Skeletal muscle satellite cell (primary cell): Measurements from ENCODE around the gene RABGEF1. TPM values are rescaled to one million over a fixed set of nuclear protein-coding genes. Genes with fewer than 3 reads are reported as not detected.
"Not testable (repeated sequence)": the region's sequence is repeated elsewhere in the genome, so short reads cannot be mapped to it uniquely, and the experiment has no call there.

Experiments
- H3K27me3 ChIP-seq: 2 replicates; pipeline ENCODE4 v1.7.0; 2013; ENCODE audit warnings: low read length; ENCODE audit not compliant: control insufficient read depth, insufficient read depth
- H3K36me3 ChIP-seq: 2 replicates; pipeline ENCODE4 v1.7.0; 2013; ENCODE audit warnings: mild to moderate bottlenecking, control low read depth, low read length; ENCODE audit not compliant: insufficient read depth
- H3K4me1 ChIP-seq: 2 replicates; pipeline ENCODE4 v1.7.0; 2013; ENCODE audit warnings: low read length; ENCODE audit not compliant: control insufficient read depth, insufficient read depth
- H3K4me2 ChIP-seq: 2 replicates; pipeline ENCODE4 v1.7.0; 2013; ENCODE audit warnings: mild to moderate bottlenecking, low read length
- H3K4me3 ChIP-seq: 2 replicates; pipeline ENCODE4 v1.7.0; 2013; ENCODE audit warnings: low read length
- H3K9ac ChIP-seq: 2 replicates; pipeline ENCODE4 v1.7.0; 2013; ENCODE audit warnings: mild to moderate bottlenecking, low read depth, low read length, moderate library complexity
- H3K9me3 ChIP-seq: replicated peaks from 2 replicates; pipeline ENCODE4 v1.7.0; 2013; ENCODE audit warnings: mild to moderate bottlenecking, control low read depth, low read length
- total RNA-seq: library from RNA; depleted of rRNA; stranded (reverse); fragments of >200 nt; gene quantifications from 2 replicates; pipeline ENCODE4 v1.2.3, GENCODE V29; 2012; rRNA removed

Gene RABGEF1
- total RNA-seq = 44.1 and 48.7 TPM in 2 replicates

DNA sequence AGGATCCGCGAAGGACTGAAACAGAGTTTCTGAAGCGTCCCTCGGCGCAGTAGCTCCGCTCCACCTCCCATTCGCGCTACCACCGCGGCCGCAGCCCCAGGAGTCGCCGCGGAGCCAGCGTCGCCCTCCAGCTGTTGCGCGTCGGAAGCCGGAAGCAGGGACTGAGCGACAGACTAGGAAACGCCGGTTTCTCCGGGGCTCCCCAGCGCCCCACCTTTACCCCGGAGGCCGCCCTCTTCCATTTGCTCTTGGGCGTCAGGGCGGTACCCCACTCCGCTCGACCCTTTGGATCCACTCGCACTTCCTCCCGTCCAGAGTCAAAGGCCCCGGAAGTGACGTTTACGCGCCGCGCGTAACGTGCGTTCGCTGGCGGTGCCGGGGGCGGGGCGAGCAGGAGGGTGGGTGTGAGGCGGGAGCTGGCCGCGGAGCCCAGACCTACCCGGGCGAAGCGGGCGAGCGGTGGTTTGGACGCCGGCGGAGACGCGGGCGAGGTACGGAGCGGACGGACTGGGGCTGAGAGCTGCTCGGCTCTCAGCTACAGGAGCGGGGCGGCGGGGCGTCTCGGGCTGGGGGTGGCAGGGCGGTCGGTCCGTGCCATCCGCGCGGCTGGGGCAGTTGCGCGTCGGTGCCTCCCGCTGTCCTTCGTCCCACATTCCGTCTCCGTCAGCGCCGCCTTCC lies at the start of gene RABGEF1:
Gene RABGEF1 (plus strand): TSS at position 432 of the 678 bp plus-strand sequence. CDS start 31,167 bp downstream, outside the sequence.
- Histone ChIP-seq H3K27me3 (no peaks in the 10 kb centered on the region), H3K36me3 (peaks cover 8% of the 10 kb centered on the region), H3K9me3 (peaks cover 6% of the 10 kb centered on the region), H3K4me3 (peak within 1 kb of the TSS; percentile 90), H3K4me2 (peak within 1 kb of the TSS; percentile 96), H3K9ac (peak within 1 kb of the TSS; percentile 99), H3K4me1 (peaks cover 10% of the 10 kb centered on the region)

DNA sequence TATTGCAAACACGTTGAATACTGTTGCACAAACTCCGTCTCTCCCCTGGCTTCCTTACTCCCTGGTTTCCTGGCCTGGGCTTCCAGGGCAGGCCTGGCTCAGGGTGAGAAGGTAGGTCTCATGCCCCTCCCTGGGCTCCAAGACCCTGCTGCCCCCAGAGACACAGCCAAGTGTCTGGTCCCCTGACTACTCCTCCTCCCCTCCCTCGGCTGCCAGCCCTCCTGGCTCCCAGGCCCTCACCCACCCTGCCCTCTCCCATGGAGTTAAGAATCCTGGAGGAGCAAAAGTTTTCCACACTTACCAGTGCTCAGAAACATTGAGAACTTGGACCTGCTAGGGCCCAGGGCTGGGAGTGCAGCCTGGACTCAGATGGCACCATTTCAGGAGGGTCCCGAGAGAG lies 47.2 kb upstream of the RABGEF1 start:
- no peaks in the 10 kb centered on the region for H3K27me3 ChIP-seq
- H3K4me2 ChIP-seq = no peak overlapping the region
- peaks cover 12% of the 10 kb centered on the region for H3K36me3 ChIP-seq
- H3K9ac ChIP-seq = no peak overlapping the region
- peaks cover 1% of the 10 kb centered on the region for H3K9me3 ChIP-seq
- H3K4me1 ChIP-seq = peaks cover 12% of the 10 kb centered on the region
- H3K4me3 ChIP-seq = no peak overlapping the region

- Histone ChIP-seq H3K9me3 (no peaks in the 10 kb centered on the region), H3K4me1 (peaks cover 12% of the 10 kb centered on the region), H3K36me3 (peaks cover 10% of the 10 kb centered on the region), H3K4me3 (no peak overlapping the region), H3K4me2 (no peak overlapping the region), H3K9ac (no peak overlapping the region), H3K27me3 (no peaks in the 10 kb centered on the region)
Measured at GRCh38 chr7:66694286-66694685, 46.2 kb upstream of the RABGEF1 start.

GRCh38 chr7:66695417-66695816 lies 45.1 kb upstream of the RABGEF1 start:
- not testable (repeated sequence) for H3K4me2 ChIP-seq, H3K4me3 ChIP-seq, H3K9me3 ChIP-seq, H3K27me3 ChIP-seq, H3K9ac ChIP-seq, H3K36me3 ChIP-seq
- H3K4me1 ChIP-seq = peaks cover 12% of the 10 kb centered on the region

DNA sequence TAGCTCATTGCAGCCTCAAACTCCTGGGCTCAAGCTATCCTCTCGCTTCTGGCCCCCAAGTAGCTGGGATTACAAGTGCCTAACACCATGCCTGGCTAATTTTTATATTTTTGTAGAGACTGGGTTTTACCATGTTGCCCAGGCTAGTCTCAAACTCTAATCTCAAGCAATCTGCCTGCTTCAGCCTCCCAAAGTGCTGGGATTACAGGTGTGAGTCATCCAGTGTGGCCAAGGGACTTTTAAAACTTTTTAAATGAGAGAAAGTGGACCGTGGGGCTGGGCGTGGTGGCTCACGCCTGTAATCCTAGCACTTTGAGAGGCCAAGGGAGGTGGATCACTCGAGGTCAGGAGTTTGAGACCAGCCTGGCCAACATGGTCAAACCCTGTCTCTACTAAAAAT lies 44.4 kb upstream of the RABGEF1 start:
- not testable (repeated sequence) for H3K4me3 ChIP-seq, H3K27me3 ChIP-seq, H3K9me3 ChIP-seq, H3K4me2 ChIP-seq, H3K9ac ChIP-seq
- Histone ChIP-seq H3K36me3 (peaks cover 13% of the 10 kb centered on the region), H3K4me1 (peaks cover 12% of the 10 kb centered on the region)

- Histone ChIP-seq H3K27me3 (no peaks in the 10 kb centered on the region), H3K36me3 (peaks cover 13% of the 10 kb centered on the region), H3K9ac (no peak overlapping the region), H3K4me2 (peak overlapping the region; percentile 44), H3K4me3 (no peak overlapping the region), H3K4me1 (peaks cover 12% of the 10 kb centered on the region), H3K9me3 (no peaks in the 10 kb centered on the region)
Measured at GRCh38 chr7:66696774-66697191, 43.8 kb upstream of the RABGEF1 start.

DNA sequence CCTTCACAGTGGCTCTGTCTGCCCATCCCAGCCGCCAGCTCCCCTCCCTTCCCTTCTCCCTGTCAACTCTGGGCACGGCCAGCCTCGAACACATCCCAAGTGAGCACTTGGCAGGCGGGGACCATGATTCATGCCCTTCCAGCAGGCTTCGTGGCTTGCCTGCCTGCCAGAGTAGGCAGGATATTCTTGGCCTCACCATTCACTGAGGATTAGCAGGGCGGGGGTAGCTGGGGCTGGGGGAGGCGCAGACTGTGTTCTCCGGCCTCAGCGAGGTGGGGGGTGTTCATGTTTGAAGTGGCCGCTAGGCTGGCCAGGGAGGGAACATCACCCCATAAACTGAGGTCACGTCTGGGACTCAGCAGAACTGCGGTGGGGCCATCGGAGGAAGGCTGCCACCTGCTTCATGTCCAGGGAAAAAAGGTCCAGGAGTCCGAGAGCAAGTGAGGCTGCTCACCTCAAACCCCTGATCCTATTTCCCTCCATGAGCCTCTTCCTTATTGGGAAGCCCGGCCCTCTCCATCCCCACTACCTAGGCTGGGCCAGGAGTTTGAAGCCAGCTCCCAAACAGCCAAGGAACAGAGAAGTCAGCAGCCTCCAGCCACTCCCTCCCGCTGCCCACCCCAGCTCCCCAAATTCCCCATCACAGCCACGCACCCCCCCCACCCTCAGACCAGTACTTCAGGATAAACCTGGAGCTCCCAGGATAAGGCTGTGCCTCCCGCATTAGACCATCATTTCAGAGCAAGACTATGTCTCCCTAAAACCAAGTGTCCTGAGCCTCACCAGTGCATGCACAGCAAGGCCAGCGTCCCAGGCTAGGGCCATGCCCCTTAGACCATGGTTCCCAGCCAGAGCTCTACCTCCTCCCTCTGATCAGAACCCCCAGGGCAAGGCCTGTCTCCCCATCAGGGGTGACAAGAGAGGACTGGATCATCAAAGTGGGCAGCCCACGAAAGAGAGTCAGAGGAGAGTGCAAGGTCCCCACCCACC lies 42.8 kb upstream of the RABGEF1 start:
- H3K9me3 ChIP-seq = no peaks in the 10 kb centered on the region
- H3K36me3 ChIP-seq = peaks cover 13% of the 10 kb centered on the region
- no peak overlapping the region for H3K4me3 ChIP-seq
- no peak overlapping the region for H3K9ac ChIP-seq
- no peaks in the 10 kb centered on the region for H3K27me3 ChIP-seq
- H3K4me1 ChIP-seq = peaks cover 12% of the 10 kb centered on the region
- H3K4me2 ChIP-seq = peak overlapping the region; percentile 44

DNA sequence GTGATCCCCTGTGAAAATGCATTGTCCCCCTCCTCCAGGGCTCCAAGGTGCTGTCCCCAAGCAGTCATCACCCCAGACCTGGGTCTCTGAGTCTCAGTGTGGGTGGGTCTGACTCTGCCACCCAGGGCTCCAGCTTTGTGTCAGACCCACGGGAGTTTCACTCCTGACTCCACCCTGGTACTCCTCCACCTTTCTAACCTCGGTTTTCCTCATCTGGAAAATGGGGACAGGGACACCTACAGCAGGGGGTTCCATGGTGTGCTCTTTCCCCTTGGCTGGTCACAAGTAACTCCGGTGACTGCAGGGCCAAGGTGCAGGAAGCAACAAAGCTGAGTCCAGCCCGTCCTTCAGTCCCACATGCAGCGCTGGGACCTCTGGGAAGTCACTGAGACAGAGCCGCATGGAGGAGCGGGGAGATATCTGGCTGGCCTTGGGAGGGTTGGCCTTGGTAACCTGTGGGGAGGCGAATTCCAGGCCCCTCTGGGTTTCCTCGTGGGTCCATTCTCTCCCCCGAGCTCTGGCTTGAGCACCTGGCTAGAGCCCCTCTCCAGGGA lies 41.8 kb upstream of the RABGEF1 start:
- H3K9ac ChIP-seq = no peak overlapping the region
- H3K4me2 ChIP-seq = no peak overlapping the region
- H3K4me1 ChIP-seq = peaks cover 12% of the 10 kb centered on the region
- H3K9me3 ChIP-seq = no peaks in the 10 kb centered on the region
- peaks cover 13% of the 10 kb centered on the region for H3K36me3 ChIP-seq
- no peak overlapping the region for H3K4me3 ChIP-seq
- H3K27me3 ChIP-seq = no peaks in the 10 kb centered on the region

GRCh38 chr7:66699998-66700397 lies 40.5 kb upstream of the RABGEF1 start:
- Histone ChIP-seq H3K27me3 (no peaks in the 10 kb centered on the region), H3K9ac (no peak overlapping the region), H3K36me3 (peaks cover 3% of the 10 kb centered on the region), H3K4me1 (peaks cover 12% of the 10 kb centered on the region), H3K4me3 (no peak overlapping the region), H3K4me2 (no peak overlapping the region), H3K9me3 (no peaks in the 10 kb centered on the region)

GRCh38 chr7:66700633-66701131 lies 39.9 kb upstream of the RABGEF1 start:
- no peak overlapping the region for H3K4me2 ChIP-seq
- no peak overlapping the region for H3K4me3 ChIP-seq

GRCh38 chr7:66707825-66708224 lies 32.7 kb upstream of the RABGEF1 start:
- Histone ChIP-seq H3K4me3 (no peak overlapping the region), H3K9ac (no peak overlapping the region), H3K4me1 (no peaks in the 10 kb centered on the region), H3K4me2 (no peak overlapping the region), H3K27me3 (no peaks in the 10 kb centered on the region), H3K36me3 (no peaks in the 10 kb centered on the region), H3K9me3 (no peaks in the 10 kb centered on the region)

More at GRCh38 chr7:66700633-66701131, 39.9 kb upstream of the RABGEF1 start:
- Histone ChIP-seq H3K4me1 (peaks cover 12% of the 10 kb centered on the region), H3K36me3 (peaks cover 3% of the 10 kb centered on the region), H3K9me3 (no peaks in the 10 kb centered on the region), H3K9ac (no peak overlapping the region), H3K27me3 (no peaks in the 10 kb centered on the region)
